H1 (cell line): ENCODE results near the gene NENF. TPM values are rescaled to one million over a fixed set of nuclear protein-coding genes. Genes with fewer than 3 reads are reported as not detected.

ENCODE experiments used
- ASH2L ChIP-seq: fragments of 200-600, 300-600 bp; sonication (generic); IDR thresholded peaks from one replicate; pipeline ENCODE4 v1.7.1; 2017; ENCODE audit warnings: low read length
- CEBPB ChIP-seq: IDR thresholded peaks from 2 replicates; pipeline ENCODE4 v1.6.1; 2012; ENCODE audit warnings: low read depth, low read length
- EGR1 ChIP-seq: IDR thresholded peaks from 2 replicates; pipeline ENCODE4 v1.6.1; 2011; ENCODE audit warnings: low read depth, low read length, borderline replicate concordance
- EP300 ChIP-seq, 2 experiments: IDR thresholded peaks; 1 replicate in 1 of 2; 2 replicates in 1 of 2; pipeline ENCODE4 v1.6.1; 2011 to 2012; ENCODE audit warnings: low read depth in 2 of 2, low read length in 2 of 2, mild to moderate bottlenecking in 2 of 2, borderline replicate concordance in 1 of 2, inconsistent platforms in 1 of 2, moderate library complexity in 1 of 2
- GABPA ChIP-seq: IDR thresholded peaks from 2 replicates; pipeline ENCODE4 v1.6.1; 2011; ENCODE audit warnings: mild to moderate bottlenecking, low read length, moderate library complexity, borderline replicate concordance; ENCODE audit not compliant: insufficient read depth
- POLR2AphosphoS5 ChIP-seq: IDR thresholded peaks from 2 replicates; pipeline ENCODE4 v1.6.1; 2011; ENCODE audit warnings: low read depth, low read length
- SAP30 ChIP-seq: fragments of 300-600 bp; sonication (generic); IDR thresholded peaks from 2 replicates; pipeline ENCODE4 v1.7.1; 2012; ENCODE audit warnings: low read length, moderate library complexity, mild to moderate bottlenecking, inconsistent platforms; ENCODE audit not compliant: insufficient read depth, insufficient replicate concordance
- SIX5 ChIP-seq: IDR thresholded peaks from 2 replicates; pipeline ENCODE4 v1.6.1; 2011; ENCODE audit warnings: mild to moderate bottlenecking, low read depth, low read length
- SP1 ChIP-seq: IDR thresholded peaks from 2 replicates; pipeline ENCODE4 v1.6.1; 2011; ENCODE audit warnings: low read depth, low read length
- polyA plus RNA-seq, 7 experiments: library from polyadenylated mRNA; depleted of rRNA in 3 of 7; stranded (reverse) in 5 of 7; unstranded in 2 of 7; fragments of >200 nt in 5 of 7; fragments of 200-250 nt in 2 of 7; gene quantifications; 1 replicate in 5 of 7; 2 replicates in 1 of 7; 4 replicates in 1 of 7; pipeline versions ENCODE4 v1.2.1 to v1.2.3, GENCODE V29; 2011 to 2013; ENCODE audit warnings: missing spikeins in 2 of 7, mixed read lengths in 2 of 7
- total RNA-seq: library from RNA; stranded (reverse); fragmentation: NEBNext Ultra II Directional; extraction: Animal tissue kit (Norgen Biotek cat#: 25700); gene quantifications from 2 replicates; pipeline ENCODE4 v1.2.1, GENCODE V29; 2021

Gene NENF
- total and polyA plus RNA-seq, 2 of the 8 experiments (the other 6 are each of a cell fraction or from before 2014, with no cell fraction given), result 27.0 to 28.0 TPM

DNA sequence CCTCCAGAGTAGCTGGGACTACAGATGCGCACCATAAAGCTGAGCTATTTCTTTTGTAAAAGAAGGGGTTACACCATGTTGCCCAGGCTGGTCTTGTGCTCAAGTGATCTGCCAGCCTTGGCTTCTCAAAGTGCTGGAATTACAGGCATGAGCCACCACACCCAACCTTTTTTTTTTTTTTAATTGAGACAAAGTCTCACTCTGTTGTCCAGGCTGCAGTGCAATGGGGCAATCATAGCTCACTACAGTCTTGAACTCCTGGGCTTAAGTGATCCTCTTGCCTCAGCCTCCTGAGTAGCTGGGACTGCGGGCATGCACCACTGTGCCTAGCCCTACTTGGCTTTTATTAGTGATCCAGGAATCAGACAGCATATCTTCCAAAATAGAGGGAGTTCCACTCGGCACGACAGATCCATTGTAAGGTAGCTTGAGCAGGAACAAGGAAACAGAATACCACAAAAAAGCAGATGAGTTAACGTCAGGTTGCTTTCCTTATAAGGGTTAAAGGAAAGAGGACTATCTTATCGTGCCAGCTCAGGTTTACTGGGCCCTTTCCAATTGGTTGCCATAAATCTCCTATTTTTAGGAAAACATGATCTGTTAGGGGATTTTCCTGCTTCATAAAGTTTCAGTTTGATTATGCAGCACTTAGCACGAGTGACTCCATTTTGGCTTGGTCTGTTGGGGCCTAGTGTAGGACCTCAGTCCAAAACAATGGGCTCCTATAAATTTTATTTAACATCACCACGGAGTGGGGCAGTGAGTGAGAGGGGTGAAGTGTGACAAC lies 45.2 kb downstream of the NENF start (continued):
- TF ChIP-seq EP300 (IDR thresholded peaks at IDR 0.05; ENCODE audit: borderline replicate concordance in 1 of 2, low read depth in 2 of 2, low read length in 2 of 2) (no peak), SAP30 (no peak), POLR2AphosphoS5 (no peak), SP1 (no peak), SIX5 (no peak), GABPA (no peak), EGR1 (no peak), CEBPB (no peak), ASH2L (no peak)
